Type B pancreatic cell (in vitro differentiated cells): ENCODE data around the gene TCL1A. TPM values are rescaled to one million over a fixed set of nuclear protein-coding genes. Genes with fewer than 3 reads are reported as not detected.

ENCODE experiments used
- DNase-seq: peaks from one replicate; pipeline ENCODE4 v3.0.0; 2021; ENCODE audit warnings: mixed read lengths; ENCODE audit not compliant: unreplicated experiment; ENCODE audit errors: extremely low spot score
- H3K27ac Mint-ChIP-seq: 2 replicates; pipeline ENCODE4 v1.8.0; 2021; ENCODE audit warnings: mild to moderate bottlenecking, mixed read lengths
- H3K27me3 Mint-ChIP-seq: 2 replicates; pipeline ENCODE4 v1.8.0; 2021; ENCODE audit warnings: mixed read lengths
- H3K36me3 Mint-ChIP-seq: 2 replicates; pipeline ENCODE4 v1.8.0; 2021; ENCODE audit warnings: mixed read lengths
- H3K4me1 Mint-ChIP-seq: one replicate; pipeline ENCODE4 v1.8.0; 2021; ENCODE audit warnings: mixed read lengths; ENCODE audit not compliant: unreplicated experiment
- H3K4me3 Mint-ChIP-seq: 2 replicates; pipeline ENCODE4 v1.8.0; 2021; ENCODE audit warnings: mild to moderate bottlenecking, mixed read lengths
- H3K9me3 Mint-ChIP-seq: 2 replicates; pipeline ENCODE4 v1.8.0; 2021; ENCODE audit warnings: mixed read lengths
- total RNA-seq: library from RNA; stranded (reverse); gene quantifications from 2 replicates; pipeline ENCODE4 v1.2.1, GENCODE V29; 2021; ENCODE audit warnings: low replicate concordance
- TF ChIP-seq, protein P1 (sequence below): fragments of 200-600 bp; sonication (generic); conservative IDR thresholded peaks from 2 replicates; pipeline ENCODE4 v1.5.0; 2021; ENCODE audit warnings: antibody characterized with exemption, mild to moderate bottlenecking

TCL1A gene
- total RNA-seq, 1 donor from 2014 or later, result not detected

GRCh38 chr14:95756751-95757150 is 42.8 kb upstream of the TCL1A start:
- peaks cover 26% of the 10 kb centered on the region for H3K27me3 Mint-ChIP-seq
- TF ChIP-seq, protein P1, sequence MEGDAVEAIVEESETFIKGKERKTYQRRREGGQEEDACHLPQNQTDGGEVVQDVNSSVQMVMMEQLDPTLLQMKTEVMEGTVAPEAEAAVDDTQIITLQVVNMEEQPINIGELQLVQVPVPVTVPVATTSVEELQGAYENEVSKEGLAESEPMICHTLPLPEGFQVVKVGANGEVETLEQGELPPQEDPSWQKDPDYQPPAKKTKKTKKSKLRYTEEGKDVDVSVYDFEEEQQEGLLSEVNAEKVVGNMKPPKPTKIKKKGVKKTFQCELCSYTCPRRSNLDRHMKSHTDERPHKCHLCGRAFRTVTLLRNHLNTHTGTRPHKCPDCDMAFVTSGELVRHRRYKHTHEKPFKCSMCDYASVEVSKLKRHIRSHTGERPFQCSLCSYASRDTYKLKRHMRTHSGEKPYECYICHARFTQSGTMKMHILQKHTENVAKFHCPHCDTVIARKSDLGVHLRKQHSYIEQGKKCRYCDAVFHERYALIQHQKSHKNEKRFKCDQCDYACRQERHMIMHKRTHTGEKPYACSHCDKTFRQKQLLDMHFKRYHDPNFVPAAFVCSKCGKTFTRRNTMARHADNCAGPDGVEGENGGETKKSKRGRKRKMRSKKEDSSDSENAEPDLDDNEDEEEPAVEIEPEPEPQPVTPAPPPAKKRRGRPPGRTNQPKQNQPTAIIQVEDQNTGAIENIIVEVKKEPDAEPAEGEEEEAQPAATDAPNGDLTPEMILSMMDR, result no peak

GRCh38 chr14:95756127-95756526 is 42.2 kb upstream of the TCL1A start:
- Mint-ChIP-seq H3K4me3 (no peak overlapping the region), H3K27me3 (peaks cover 20% of the 10 kb centered on the region), H3K9me3 (no peaks in the 10 kb centered on the region), H3K4me1 (peaks cover under 1% of the 10 kb centered on the region), H3K27ac (no peak overlapping the region), H3K36me3 (no peaks in the 10 kb centered on the region)
- TF ChIP-seq, protein P1, result no peak
- no peak for DNase-seq

More at GRCh38 chr14:95756751-95757150, 42.8 kb upstream of the TCL1A start:
- Mint-ChIP-seq H3K36me3 (no peaks in the 10 kb centered on the region), H3K9me3 (no peaks in the 10 kb centered on the region), H3K27ac (no peak overlapping the region), H3K4me1 (peaks cover 4% of the 10 kb centered on the region), H3K4me3 (no peak overlapping the region)
- no peak for DNase-seq

- Mint-ChIP-seq H3K4me1 (peaks cover 14% of the 10 kb centered on the region), H3K27ac (no peak overlapping the region), H3K27me3 (peaks cover 6% of the 10 kb centered on the region), H3K9me3 (no peaks in the 10 kb centered on the region), H3K36me3 (no peaks in the 10 kb centered on the region), H3K4me3 (no peak overlapping the region)
- DNase-seq, result no peak
- TF ChIP-seq, protein P1, result no peak
Observed at GRCh38 chr14:95741781-95742180, 27.9 kb upstream of the TCL1A start.

- peak overlapping the region; percentile 73 for H3K27ac Mint-ChIP-seq
- peaks cover 14% of the 10 kb centered on the region for H3K4me1 Mint-ChIP-seq
- DNase-seq, result no peak
- TF ChIP-seq, protein P1, result no peak
- no peak overlapping the region for H3K4me3 Mint-ChIP-seq
- H3K27me3 Mint-ChIP-seq, result peaks cover 11% of the 10 kb centered on the region
- no peaks in the 10 kb centered on the region for H3K9me3 Mint-ChIP-seq
- H3K36me3 Mint-ChIP-seq, result no peaks in the 10 kb centered on the region
Observed at GRCh38 chr14:95741038-95741490, 27.1 kb upstream of the TCL1A start.

DNA sequence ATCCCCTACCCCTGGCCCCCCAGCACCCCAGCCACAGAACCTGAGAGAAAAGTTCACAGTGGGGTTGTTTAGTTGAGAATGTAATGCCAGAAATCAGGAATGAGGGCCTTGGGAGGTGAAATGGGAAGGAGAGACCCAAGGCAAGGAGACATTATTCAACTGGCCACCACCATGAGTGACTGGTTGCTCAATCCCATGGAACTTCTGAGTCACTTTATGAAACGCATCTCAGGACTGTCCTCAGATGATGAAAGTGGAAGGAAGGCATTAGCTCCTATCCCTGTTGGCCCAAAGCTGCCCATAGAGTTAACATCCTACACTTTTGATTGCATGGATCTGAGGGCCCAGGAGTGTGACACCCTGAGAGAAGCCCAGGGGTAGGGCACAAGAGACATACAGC is 25.4 kb upstream of the TCL1A start:
- no peaks in the 10 kb centered on the region for H3K36me3 Mint-ChIP-seq
- no peak overlapping the region for H3K4me3 Mint-ChIP-seq
- H3K27ac Mint-ChIP-seq, result no peak overlapping the region
- TF ChIP-seq, protein P1, result no peak
- DNase-seq, result no peak
- H3K4me1 Mint-ChIP-seq, result peaks cover 14% of the 10 kb centered on the region
- peaks cover 10% of the 10 kb centered on the region for H3K27me3 Mint-ChIP-seq
- H3K9me3 Mint-ChIP-seq, result no peaks in the 10 kb centered on the region

- Mint-ChIP-seq H3K9me3 (no peaks in the 10 kb centered on the region), H3K36me3 (no peaks in the 10 kb centered on the region), H3K4me3 (no peak overlapping the region), H3K27ac (no peak overlapping the region), H3K4me1 (no peaks in the 10 kb centered on the region), H3K27me3 (peaks cover 19% of the 10 kb centered on the region)
- TF ChIP-seq, protein P1, result no peak
- no peak for DNase-seq
Observed at GRCh38 chr14:95733212-95733611, 19.3 kb upstream of the TCL1A start.
